HepG2 (cell line): ENCODE data around the gene CSTPP1. TPM values are rescaled to one million over a fixed set of nuclear protein-coding genes. Genes with fewer than 3 reads are reported as not detected.
"Not testable (repeated sequence)": the region's sequence is repeated elsewhere in the genome, so short reads cannot be mapped to it uniquely, and the experiment has no call there.

Experiments used
- ATAC-seq: fragments of 200-7000 bp; cut with Tn5 transposase; 3 replicates; pipeline ENCODE4 v1.9.1; 2020; ENCODE audit warnings: mild to moderate bottlenecking, moderate library complexity
- BruUV-seq: library from RNA; stranded (reverse); fragments of 400-500 nt; replicated peaks from 2 replicates; lab custom pipeline; 2021; lab: Mats Ljungman, UMichigan
- CTCF ChIA-PET: fragments of 300-600 bp; formaldehyde crosslinking; extraction: SDS; loops from one replicate; lab custom pipeline; 2021; ENCODE audit warnings: low total read pairs, inconsistent platforms, low intra/inter-chr PET ratio; lab: Yijun Ruan, JAX
- POLR2A ChIA-PET: fragments of 350-600 bp; sonication (Branson Sonifier 250); formaldehyde crosslinking; loops from one replicate; lab custom pipeline; 2020; ENCODE audit warnings: antibody characterized with exemption, inconsistent platforms; lab: Yijun Ruan, JAX
- DNase-seq: peaks from one replicate; pipeline ENCODE4 v3.0.0-alpha.2; 2015; ENCODE audit warnings: low spot score
- FAIRE-seq: peaks from 3 replicates; lab custom pipeline; 2011; peaks lifted over from hg19 to GRCh38; lab: Jason Lieb, UNC
- H2AFZ ChIP-seq: one replicate; pipeline ENCODE4 v1.6.1; 2011; ENCODE audit warnings: low read length, inconsistent platforms
- H3K27ac ChIP-seq: fragments of 300-600 bp; 3 replicates; pipeline ENCODE4 v1.8.0; 2011; ENCODE audit warnings: mixed run types, mild to moderate bottlenecking, mixed read lengths, low read length, inconsistent platforms; ENCODE audit not compliant: insufficient read depth; ENCODE audit errors: extremely low read length
- H3K27me3 ChIP-seq, 2 experiments: fragments of 200-600 bp in 1 of 2; 2 replicates in 1 of 2; 3 replicates in 1 of 2; pipeline versions ENCODE4 v1.6.0 to v1.8.0; 2011; ENCODE audit warnings: low read length in 2 of 2, mild to moderate bottlenecking in 2 of 2, moderate library complexity in 2 of 2, inconsistent platforms in 1 of 2; ENCODE audit not compliant: insufficient read depth in 2 of 2, control insufficient read depth in 1 of 2
- H3K36me3 ChIP-seq, 2 experiments: fragments of 200-600 bp in 1 of 2; replicated peaks in 1 of 2; 2 replicates in 1 of 2; 3 replicates in 1 of 2; pipeline versions ENCODE4 v1.5.1 to v1.8.0; 2011; ENCODE audit warnings: low read length in 2 of 2, inconsistent platforms in 1 of 2; ENCODE audit not compliant: insufficient read depth in 2 of 2, control insufficient read depth in 1 of 2
- H3K4me1 ChIP-seq: 2 replicates; pipeline ENCODE4 v1.5.1; 2012; ENCODE audit warnings: low read length, inconsistent platforms; ENCODE audit not compliant: insufficient read depth
- H3K4me2 ChIP-seq: 2 replicates; pipeline ENCODE4 v1.6.0; 2011; ENCODE audit warnings: low read depth, low read length, inconsistent platforms
- H3K4me3 ChIP-seq, 3 experiments: fragments of 200-600 bp in 1 of 3; sonication (generic), shearing (Covaris generic) in 1 of 3; replicated peaks in 1 of 3; 2 replicates each; pipeline ENCODE4 v1.5.1; 2011 to 2016; ENCODE audit warnings: low read length in 3 of 3, inconsistent platforms in 2 of 3, low read depth in 2 of 3, mild to moderate bottlenecking in 2 of 3, control low read depth in 1 of 3, mixed read lengths in 1 of 3; ENCODE audit not compliant: insufficient read depth in 1 of 3
- H3K79me2 ChIP-seq: one replicate; pipeline ENCODE4 v1.6.1; 2011; ENCODE audit warnings: low read length, inconsistent platforms; ENCODE audit not compliant: insufficient read depth
- H3K9ac ChIP-seq: 2 replicates; pipeline ENCODE4 v1.6.0; 2011; ENCODE audit warnings: mild to moderate bottlenecking, low read depth, low read length, inconsistent platforms; ENCODE audit not compliant: insufficient read depth
- H3K9me3 ChIP-seq: 2 replicates; pipeline ENCODE4 v1.5.1; 2012; ENCODE audit warnings: mild to moderate bottlenecking, low read length
- H4K20me1 ChIP-seq: 2 replicates; pipeline ENCODE4 v1.6.0; 2011; ENCODE audit warnings: inconsistent platforms, mild to moderate bottlenecking, low read length, moderate library complexity; ENCODE audit not compliant: insufficient read depth
- HNF4A ChIP-seq: sonication (generic); formaldehyde crosslinking; IDR thresholded peaks from 2 replicates; pipeline ENCODE4 v1.4.0; 2020; ENCODE audit warnings: missing genetic modification reagents
- HNF4G ChIP-seq, 2 experiments: sonication (generic) in 1 of 2; formaldehyde crosslinking in 1 of 2; IDR thresholded peaks; 2 replicates each; pipeline versions ENCODE4 v1.4.0 to v1.6.1; 2011 to 2020; ENCODE audit warnings: borderline replicate concordance in 2 of 2, low read depth in 2 of 2, mild to moderate bottlenecking in 2 of 2, low read length in 1 of 2, missing genetic modification reagents in 1 of 2, moderate library complexity in 1 of 2
- MYC ChIP-seq: sonication (generic); formaldehyde crosslinking; IDR thresholded peaks from 2 replicates; pipeline ENCODE4 v1.9.0; 2021; ENCODE audit warnings: missing genetic modification reagents, borderline replicate concordance
- SMC3 ChIP-seq: IDR thresholded peaks from 2 replicates; pipeline ENCODE4 v1.6.1; 2011; ENCODE audit warnings: low read length, improper control_type of control experiment
- SUZ12 ChIP-seq: fragments of 150-350 bp; IDR thresholded peaks from 2 replicates; pipeline ENCODE4 v1.6.1; 2014; ENCODE audit warnings: low read depth, low read length
- TAF15 ChIP-seq: fragments of 200-400 bp; formaldehyde crosslinking; IDR thresholded peaks from one replicate; pipeline ENCODE4 v1.6.1; 2018; ENCODE audit warnings: mild to moderate bottlenecking, low read depth, low read length; ENCODE audit not compliant: poor library complexity, severe bottlenecking
- THRA ChIP-seq: sonication (generic); formaldehyde crosslinking; IDR thresholded peaks from 2 replicates; pipeline ENCODE4 v1.4.0; 2020; ENCODE audit warnings: missing genetic modification reagents, borderline replicate concordance
- ZFYVE20 ChIP-seq: sonication (generic); formaldehyde crosslinking; IDR thresholded peaks from 2 replicates; pipeline ENCODE4 v1.8.0; 2023; ENCODE audit warnings: low read depth, mild to moderate bottlenecking, moderate library complexity, missing genetic modification reagents, borderline replicate concordance
- ZMYM2 ChIP-seq: sonication (generic); formaldehyde crosslinking; IDR thresholded peaks from 2 replicates; pipeline ENCODE4 v1.8.0; 2022; ENCODE audit warnings: mild to moderate bottlenecking, missing genetic modification reagents
- ZNF562 ChIP-seq: sonication (generic); formaldehyde crosslinking; IDR thresholded peaks from 2 replicates; pipeline ENCODE4 v1.8.0; 2022; ENCODE audit warnings: missing genetic modification reagents, borderline replicate concordance
- ZNF572 ChIP-seq: sonication (generic); formaldehyde crosslinking; IDR thresholded peaks from 2 replicates; pipeline ENCODE4 v1.5.1; 2020; ENCODE audit warnings: mild to moderate bottlenecking, missing genetic modification reagents
- ZNF710 ChIP-seq: sonication (generic); formaldehyde crosslinking; IDR thresholded peaks from 2 replicates; pipeline ENCODE4 v1.5.0; 2020; ENCODE audit warnings: mild to moderate bottlenecking, missing genetic modification reagents, borderline replicate concordance
- ZNF850 ChIP-seq: sonication (generic); formaldehyde crosslinking; conservative IDR thresholded peaks from 2 replicates; pipeline ENCODE4 v1.9.0; 2021; ENCODE audit warnings: mild to moderate bottlenecking, missing genetic modification reagents
- ZNF879 ChIP-seq: sonication (generic); formaldehyde crosslinking; IDR thresholded peaks from 2 replicates; pipeline ENCODE4 v1.8.1; 2023; ENCODE audit warnings: missing genetic modification reagents
- WGBS: methylation state at CpG from one replicate; pipeline ENCODE4 v1.1.6; 2017; ENCODE audit warnings: low lambda C conversion rate; 5-methylcytosine and 5-hydroxymethylcytosine counted together
- in situ Hi-C: cut with HindIII; loops from 2 replicates; pipeline ENCODE4 v1.10.0; 2017; ENCODE audit warnings: low pct_unique_long_range_greater_than_20kb; ENCODE audit not compliant: extremely low pct_ligation_motif_present
- intact Hi-C: fragments of 100-400 bp; cut with micrococcal nuclease; formaldehyde crosslinking; loops from one replicate; pipeline ENCODE4 v1.10.0; 2022; ENCODE audit not compliant: unreplicated experiment
- polyA plus RNA-seq, 8 experiments: library from polyadenylated mRNA; depleted of rRNA in 3 of 8; stranded (reverse) in 7 of 8; unstranded in 1 of 8; fragments of >200 nt; fragmentation: Illumina TruSeq in 4 of 8; extraction: Trizol in 4 of 8; gene quantifications; 2 replicates each; pipeline versions ENCODE4 v1.2.1 to v1.2.3, GENCODE V29; 2011 to 2016; ENCODE audit warnings: low read depth in 4 of 8, missing spikeins in 1 of 8, mixed read lengths in 1 of 8; ENCODE audit not compliant: insufficient read depth in 1 of 8
- total RNA-seq, 5 experiments: library from RNA; depleted of rRNA; stranded (reverse); fragments of >200 nt; fragmentation: Illumina TruSeq; extraction: Trizol; gene quantifications; 2 replicates each; pipeline ENCODE4 v1.2.3, GENCODE V29; 2016; ENCODE audit warnings: low read depth in 1 of 5

The CSTPP1 gene
- total and polyA plus RNA-seq, 2 of the 13 experiments (the other 11 are each of a cell fraction or from before 2014, with no cell fraction given), result 12.3 to 14.6 TPM

- Histone ChIP-seq H3K9ac (no peak overlapping the region), H3K4me3 (no peak overlapping the region), H3K79me2 (no peaks in the 10 kb centered on the region), H4K20me1 (no peaks in the 10 kb centered on the region), H3K27ac (no peak overlapping the region), H3K4me2 (no peak overlapping the region), H3K9me3 (no peaks in the 10 kb centered on the region), H3K36me3 (no peaks in the 10 kb centered on the region), H2AFZ (no peak overlapping the region), H3K27me3 (no peaks in the 10 kb centered on the region), H3K4me1 (peaks cover 21% of the 10 kb centered on the region)
- ATAC-seq (no peak), FAIRE-seq (no peak), DNase-seq (no peak)
- TF ChIP-seq ZNF710, result no peak
- TF ChIP-seq HNF4A (CRISPR knock-in tag), result no peak
- TF ChIP-seq MYC (CRISPR knock-in tag), result no peak
- no peak for TF ChIP-seq THRA (CRISPR knock-in tag)
- no peak for TF ChIP-seq HNF4G (IDR thresholded peaks at IDR 0.05; ENCODE audit: borderline replicate concordance, low read depth, low read length)
- no peak for TF ChIP-seq HNF4G (CRISPR knock-in tag; IDR thresholded peaks at IDR 0.05; ENCODE audit: borderline replicate concordance, low read depth)
- TF ChIP-seq ZMYM2 (CRISPR knock-in tag), result no peak
- no peak for TF ChIP-seq ZFYVE20 (CRISPR knock-in tag)
- TF ChIP-seq SMC3, result no peak
- no peak for TF ChIP-seq SUZ12
- TF ChIP-seq ZNF562 (CRISPR knock-in tag), result no peak
- no peak for TF ChIP-seq ZNF850 (CRISPR knock-in tag)
- TF ChIP-seq ZNF879, result no peak
- TF ChIP-seq ZNF572 (CRISPR knock-in tag), result no peak
- TF ChIP-seq TAF15, result no peak
- ChIA-PET CTCF (no interaction called here), POLR2A (no interaction called here)
- in situ Hi-C loops, result no loop called here
- intact Hi-C loops, result loop anchor here (10.0 kb wide), 1 partner anchor 89 kb away; no protein-coding TSS in a partner anchor
- BruUV-seq, result no TSS peak
- WGBS, result 95% methylated on average over 2 of the region's 2 CpGs
These were observed 157.0 kb downstream of the CSTPP1 start for GRCh38 chr11:47093541-47093940.

GRCh38 chr11:47096871-47097270 is 160.3 kb downstream of the CSTPP1 start:
- H3K9me3 ChIP-seq, H3K27ac ChIP-seq, BruUV-seq, H2AFZ ChIP-seq, in situ Hi-C loops, CTCF ChIA-PET, DNase-seq, H3K9ac ChIP-seq, H3K4me3 ChIP-seq, H4K20me1 ChIP-seq, FAIRE-seq, ATAC-seq, H3K79me2 ChIP-seq, H3K27me3 ChIP-seq, H3K36me3 ChIP-seq, H3K4me2 ChIP-seq: not testable (repeated sequence)
- POLR2A ChIA-PET, result interaction anchor here (0.7 kb wide), 1 partner anchor 121 kb away, joined by 3 read pairs; no protein-coding TSS in a partner anchor
- 87% methylated on average over 9 of the region's 22 CpGs for WGBS
- intact Hi-C loops, result loop anchor here (10.0 kb wide), 1 partner anchor 92 kb away; no protein-coding TSS in a partner anchor
- peaks cover 39% of the 10 kb centered on the region for H3K4me1 ChIP-seq
